C4-2B (cell line): Measurements from ENCODE around the gene DNAH6.

Experiments
- ZFX ChIP-seq: fragments of 450-650 bp; IDR thresholded peaks from 2 replicates; pipeline ENCODE4 v1.6.1; 2017
- TF ChIP-seq, protein P1 (sequence below): fragments of 450-650 bp; conservative IDR thresholded peaks from 2 replicates; pipeline ENCODE4 v1.5.1; 2017; ENCODE audit warnings: mild to moderate bottlenecking

DNA sequence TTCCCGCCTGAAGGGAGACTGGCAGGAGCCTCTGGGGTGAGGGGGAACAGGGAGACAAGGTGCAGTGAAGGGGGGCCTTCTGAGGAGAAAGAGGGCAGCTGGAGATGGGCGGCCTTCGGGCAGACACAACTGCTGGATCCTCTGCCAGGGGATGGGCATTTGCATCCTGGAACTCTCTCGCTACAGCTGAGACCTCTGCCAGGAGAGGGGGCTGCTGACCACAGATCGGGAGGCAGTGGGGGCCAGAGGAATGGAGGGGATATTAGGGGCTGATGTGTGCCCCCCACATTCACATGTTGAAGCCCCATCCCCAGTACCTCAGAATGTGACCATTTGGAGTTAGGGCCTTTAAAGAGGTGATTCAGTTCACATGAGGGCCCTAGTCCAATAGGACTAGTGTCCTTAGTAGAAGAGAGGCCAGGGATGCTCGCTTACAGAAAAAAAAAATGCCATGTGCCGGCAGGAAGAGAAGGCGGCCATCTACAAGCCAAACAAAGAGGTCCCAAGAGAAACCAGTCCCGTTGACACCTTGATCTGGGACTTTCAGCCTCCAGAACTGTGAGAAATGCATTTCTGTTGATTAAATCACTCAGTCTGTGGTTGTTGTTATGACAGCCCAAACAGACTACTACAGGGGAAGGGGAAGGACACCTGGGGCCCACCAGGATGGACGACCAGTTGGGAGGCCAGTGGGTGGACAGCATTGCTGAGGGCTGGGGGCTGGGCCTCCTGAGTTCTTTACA is 314.6 kb downstream of the DNAH6 start:
- TF ChIP-seq, protein P1, sequence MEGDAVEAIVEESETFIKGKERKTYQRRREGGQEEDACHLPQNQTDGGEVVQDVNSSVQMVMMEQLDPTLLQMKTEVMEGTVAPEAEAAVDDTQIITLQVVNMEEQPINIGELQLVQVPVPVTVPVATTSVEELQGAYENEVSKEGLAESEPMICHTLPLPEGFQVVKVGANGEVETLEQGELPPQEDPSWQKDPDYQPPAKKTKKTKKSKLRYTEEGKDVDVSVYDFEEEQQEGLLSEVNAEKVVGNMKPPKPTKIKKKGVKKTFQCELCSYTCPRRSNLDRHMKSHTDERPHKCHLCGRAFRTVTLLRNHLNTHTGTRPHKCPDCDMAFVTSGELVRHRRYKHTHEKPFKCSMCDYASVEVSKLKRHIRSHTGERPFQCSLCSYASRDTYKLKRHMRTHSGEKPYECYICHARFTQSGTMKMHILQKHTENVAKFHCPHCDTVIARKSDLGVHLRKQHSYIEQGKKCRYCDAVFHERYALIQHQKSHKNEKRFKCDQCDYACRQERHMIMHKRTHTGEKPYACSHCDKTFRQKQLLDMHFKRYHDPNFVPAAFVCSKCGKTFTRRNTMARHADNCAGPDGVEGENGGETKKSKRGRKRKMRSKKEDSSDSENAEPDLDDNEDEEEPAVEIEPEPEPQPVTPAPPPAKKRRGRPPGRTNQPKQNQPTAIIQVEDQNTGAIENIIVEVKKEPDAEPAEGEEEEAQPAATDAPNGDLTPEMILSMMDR = no peak
- TF ChIP-seq ZFX = no peak
